ENCODE results near the gene SLC25A23. TPM values are rescaled to one million over a fixed set of nuclear protein-coding genes. Genes with fewer than 3 reads are reported as not detected.
A peak's percentile ranks its signal among the peaks of the same experiment; 100 is the strongest.

The SLC25A23 gene
- total and polyA plus RNA-seq, 10 of the 15 experiments (the other 5 are each of a cell fraction or from before 2014, with no cell fraction given), result 10.2 to 85.8 (median 50.0) TPM

- Histone ChIP-seq H2AFZ (ENCODE audit: control insufficient read depth, low read depth, low read length) (no peak overlapping the region), H3K9me3 (replicated peaks; ENCODE audit: control insufficient read depth, insufficient read depth, low read length) (no peaks in the 10 kb centered on the region), H3K4me2 (ENCODE audit: control insufficient read depth, insufficient read depth) (no peak overlapping the region), H3K36me3 (ENCODE audit: control insufficient read depth in 2 of 2, insufficient read depth in 2 of 2, low read length in 1 of 2) (peaks cover 27 to 63% of the 10 kb centered on the region in 2 experiments), H4K20me1 (ENCODE audit: control insufficient read depth, insufficient read depth) (peaks cover 21% of the 10 kb centered on the region), H3K27me3 (replicated peaks in 1 of 2; ENCODE audit: control insufficient read depth in 2 of 2, insufficient read depth in 2 of 2, low read length in 1 of 2) (no peaks in the 10 kb centered on the region), H3K79me2 (ENCODE audit: control insufficient read depth, insufficient read depth, low read length) (peaks cover 33% of the 10 kb centered on the region), H3K27ac (ENCODE audit: control insufficient read depth, insufficient read depth) (no peak overlapping the region), H3K4me1 (ENCODE audit: control insufficient read depth, insufficient read depth, low read length) (no peaks in the 10 kb centered on the region), H3K9ac (ENCODE audit: control insufficient read depth, insufficient read depth, low read length) (no peak overlapping the region), H3K4me3 (no peak overlapping the region)
- no peak for TF ChIP-seq NFYB (IDR thresholded peaks at IDR 0.05; ENCODE audit: insufficient read depth, low read depth, low read length)
- peak; percentile 46; the same call in 1 of the 2 replicates for TF ChIP-seq POLR2A (IDR thresholded peaks at IDR 0.05; ENCODE audit: low read depth, low read length)
- peak; percentile 12; the same call in 1 of the 2 replicates for TF ChIP-seq POLR2AphosphoS5 (IDR thresholded peaks at IDR 0.05; ENCODE audit: low read length)
- TF ChIP-seq SIN3A (IDR thresholded peaks at IDR 0.05; ENCODE audit: low read depth, low read length), result no peak
- TF ChIP-seq RFX5 (IDR thresholded peaks at IDR 0.05; ENCODE audit: low read depth, low read length), result no peak
- 93% methylated on average over 33 of the region's 33 CpGs for WGBS (ENCODE audit: insufficient coverage, insufficient replicate concordance, low lambda C conversion rate, missing lambda C conversion rate)
- in situ Hi-C loops (cut with MboI) (no loop called here), intact Hi-C loops (cut with micrococcal nuclease; ENCODE audit: unreplicated experiment) (no loop called here)
- ATAC-seq (no peak), FAIRE-seq (no peak), DNase-seq (ENCODE audit: low read depth, low spot score) (no peak)
- POLR2A ChIA-PET, result no interaction called here
- BruUV-seq (replicated peaks), result no TSS peak
- CTCF ChIA-PET, result interaction anchor here (0.7 kb wide), 1 partner anchor 486 kb away, joined by 3 read pairs; no protein-coding TSS in a partner anchor
- SMC1A ChIA-PET (ENCODE audit: uncharacterized antibody, unreplicated experiment), result no interaction called here
- RAD21 ChIA-PET (ENCODE audit: unreplicated experiment), result no interaction called here
These were observed 41.7 kb downstream of the SLC25A23 start for GRCh38 chr19:6417713-6418561.

GRCh38 chr19:6416658-6417405, 42.8 kb downstream of the SLC25A23 start:
- H4K20me1 ChIP-seq (ENCODE audit: control insufficient read depth, insufficient read depth), result peaks cover 12% of the 10 kb centered on the region
- H3K9me3 ChIP-seq (replicated peaks; ENCODE audit: control insufficient read depth, insufficient read depth, low read length), result no peaks in the 10 kb centered on the region
- peaks cover 27 to 62% of the 10 kb centered on the region in 2 experiments for H3K36me3 ChIP-seq (ENCODE audit: control insufficient read depth in 2 of 2, insufficient read depth in 2 of 2, low read length in 1 of 2)

More at GRCh38 chr19:6416658-6417405, 42.8 kb downstream of the SLC25A23 start:
- FAIRE-seq, result no peak
- no peak overlapping the region for H3K27ac ChIP-seq (ENCODE audit: control insufficient read depth, insufficient read depth)
- no peak overlapping the region for H3K4me2 ChIP-seq (ENCODE audit: control insufficient read depth, insufficient read depth)
- H3K4me1 ChIP-seq (ENCODE audit: control insufficient read depth, insufficient read depth, low read length), result no peaks in the 10 kb centered on the region
- 94% methylated on average over 29 of the region's 29 CpGs for WGBS (ENCODE audit: insufficient coverage, insufficient replicate concordance, low lambda C conversion rate, missing lambda C conversion rate)
- TF ChIP-seq POLR2A (IDR thresholded peaks at IDR 0.05; ENCODE audit: low read depth, low read length) (peak; percentile 43; the same call in 1 of the 2 replicates), CEBPB (IDR thresholded peaks at IDR 0.05; ENCODE audit: borderline replicate concordance in 1 of 2, low read depth in 2 of 2, low read length in 2 of 2) (no peak)
- H3K27me3 ChIP-seq (replicated peaks in 1 of 2; ENCODE audit: control insufficient read depth in 2 of 2, insufficient read depth in 2 of 2, low read length in 1 of 2), result no peaks in the 10 kb centered on the region
- intact Hi-C loops (cut with micrococcal nuclease; ENCODE audit: unreplicated experiment) (no loop called here), in situ Hi-C loops (cut with MboI) (no loop called here)
- ATAC-seq, result no peak
- H3K4me3 ChIP-seq, result no peak overlapping the region
- ChIA-PET RAD21 (ENCODE audit: unreplicated experiment) (no interaction called here), CTCF (no interaction called here), SMC1A (ENCODE audit: uncharacterized antibody, unreplicated experiment) (no interaction called here), POLR2A (no interaction called here)
- peaks cover 22% of the 10 kb centered on the region for H3K79me2 ChIP-seq (ENCODE audit: control insufficient read depth, insufficient read depth, low read length)
- no TSS peak for BruUV-seq (replicated peaks)
- no peak for DNase-seq (ENCODE audit: low read depth, low spot score)
- H3K9ac ChIP-seq (ENCODE audit: control insufficient read depth, insufficient read depth, low read length), result no peak overlapping the region
- no peak overlapping the region for H2AFZ ChIP-seq (ENCODE audit: control insufficient read depth, low read depth, low read length)
